ENCODE data around the gene NEDD8.

DNA sequence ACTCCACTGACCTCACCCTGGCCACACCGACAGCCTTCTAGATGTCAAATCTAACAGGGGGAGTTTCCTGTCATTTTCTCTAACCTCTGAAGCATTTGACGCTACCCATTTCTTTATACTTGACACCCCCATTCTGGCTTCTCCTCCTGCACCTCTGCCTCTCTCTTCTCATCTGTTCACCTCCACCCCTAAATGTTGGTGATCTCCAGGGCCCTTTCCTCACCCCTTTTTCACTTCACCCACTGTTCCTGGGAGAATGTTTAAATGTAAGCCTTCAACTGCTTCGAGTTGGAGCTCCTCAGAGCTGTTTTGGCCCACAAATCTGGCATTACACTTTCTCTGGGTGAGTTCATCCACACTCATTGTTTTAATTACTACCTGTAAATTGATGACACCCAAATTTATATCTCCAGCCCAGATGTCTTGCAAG is 39.7 kb upstream of the NEDD8 start:
- no peak for TF ChIP-seq POLR2AphosphoS5 (IDR thresholded peaks at IDR 0.05)
- TF ChIP-seq, protein P1, sequence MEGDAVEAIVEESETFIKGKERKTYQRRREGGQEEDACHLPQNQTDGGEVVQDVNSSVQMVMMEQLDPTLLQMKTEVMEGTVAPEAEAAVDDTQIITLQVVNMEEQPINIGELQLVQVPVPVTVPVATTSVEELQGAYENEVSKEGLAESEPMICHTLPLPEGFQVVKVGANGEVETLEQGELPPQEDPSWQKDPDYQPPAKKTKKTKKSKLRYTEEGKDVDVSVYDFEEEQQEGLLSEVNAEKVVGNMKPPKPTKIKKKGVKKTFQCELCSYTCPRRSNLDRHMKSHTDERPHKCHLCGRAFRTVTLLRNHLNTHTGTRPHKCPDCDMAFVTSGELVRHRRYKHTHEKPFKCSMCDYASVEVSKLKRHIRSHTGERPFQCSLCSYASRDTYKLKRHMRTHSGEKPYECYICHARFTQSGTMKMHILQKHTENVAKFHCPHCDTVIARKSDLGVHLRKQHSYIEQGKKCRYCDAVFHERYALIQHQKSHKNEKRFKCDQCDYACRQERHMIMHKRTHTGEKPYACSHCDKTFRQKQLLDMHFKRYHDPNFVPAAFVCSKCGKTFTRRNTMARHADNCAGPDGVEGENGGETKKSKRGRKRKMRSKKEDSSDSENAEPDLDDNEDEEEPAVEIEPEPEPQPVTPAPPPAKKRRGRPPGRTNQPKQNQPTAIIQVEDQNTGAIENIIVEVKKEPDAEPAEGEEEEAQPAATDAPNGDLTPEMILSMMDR (IDR thresholded peaks at IDR 0.05), result no peak
